Measurements from ENCODE around the gene FOXN1. TPM values are rescaled to one million over a fixed set of nuclear protein-coding genes. Genes with fewer than 3 reads are reported as not detected.

Gene FOXN1
- polyA plus RNA-seq, 1 of the 3 experiments (the other 2 are of a cell fraction): not detected

DNA sequence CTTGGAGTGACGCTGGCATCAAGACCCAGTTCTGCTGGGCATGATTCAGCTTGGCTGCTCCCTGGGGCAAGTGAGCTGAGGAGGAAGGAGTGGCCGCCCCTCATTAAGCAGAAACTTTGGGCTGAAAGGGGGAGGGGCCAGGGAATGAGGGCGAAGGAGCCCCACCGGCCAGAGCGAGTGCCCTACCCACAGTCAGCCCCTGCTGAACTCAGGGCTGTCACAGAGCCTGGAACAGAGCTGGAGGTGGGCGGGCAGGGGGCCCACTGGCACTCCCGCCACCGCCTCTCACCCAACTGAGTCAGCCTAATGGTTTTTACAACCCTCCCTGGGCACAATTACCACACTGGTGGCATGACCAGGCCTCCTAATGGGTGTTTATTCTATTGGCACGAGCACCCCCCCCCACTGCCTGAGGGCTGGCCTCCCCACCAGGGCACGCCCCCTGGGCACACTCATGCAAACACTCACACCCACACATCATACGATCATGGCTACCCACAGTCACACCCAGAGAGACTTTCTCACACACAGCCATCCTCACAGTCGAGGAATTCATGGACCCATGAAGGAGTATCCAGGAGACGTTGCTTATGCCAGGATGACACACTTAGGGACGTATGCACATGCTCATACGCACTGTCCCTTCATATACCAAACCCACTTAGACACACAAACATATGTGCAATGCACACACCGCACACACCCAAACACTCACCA lies 27.1 kb downstream of the FOXN1 start:
- no peaks in the 10 kb centered on the region for H3K36me3 ChIP-seq (replicated peaks in 1 of 2; ENCODE audit: control insufficient read depth in 1 of 2, insufficient read depth in 2 of 2, low read length in 1 of 2)
- no peak overlapping the region for H3K27ac ChIP-seq (ENCODE audit: low read depth in 2 of 2, low read length in 1 of 2)
- H3K4me2 ChIP-seq: no peak overlapping the region
- no peak overlapping the region for H2AFZ ChIP-seq (ENCODE audit: low read depth)
- H3K9me3 ChIP-seq: no peaks in the 10 kb centered on the region
- ChIA-PET CTCF (interaction anchor here (1.2 to 6.3 kb wide), 3 partner anchors 14 to 39 kb away, joined by 3 to 47 read pairs (median 6); no protein-coding TSS in a partner anchor), POLR2A (no interaction called here)
- H3K9me2 ChIP-seq: no peaks in the 10 kb centered on the region
- no peaks in the 10 kb centered on the region for H4K20me1 ChIP-seq (ENCODE audit: insufficient read depth)
- no peaks in the 10 kb centered on the region for H3K4me1 ChIP-seq (ENCODE audit: control insufficient read depth in 1 of 2, insufficient read depth in 2 of 2, low read depth in 1 of 2, low read length in 1 of 2)
- H3K27me3 ChIP-seq (ENCODE audit: insufficient read depth): peaks cover 10% of the 10 kb centered on the region; the same call in 1 of the 2 replicates
- H3K4me3 ChIP-seq (ENCODE audit: low read depth in 2 of 2, low read length in 1 of 2): no peak overlapping the region
- H3K79me2 ChIP-seq (ENCODE audit: insufficient read depth): no peaks in the 10 kb centered on the region
- DNase-seq: no peak
- WGBS (ENCODE audit: low lambda C conversion rate): 72% methylated on average over 16 of the region's 16 CpGs
- TF ChIP-seq FOXJ3 (CRISPR knock-in tag; IDR thresholded peaks at IDR 0.05): no peak
- TF ChIP-seq RXRA (IDR thresholded peaks at IDR 0.05; ENCODE audit: borderline replicate concordance, low read depth): no peak
- TF ChIP-seq GABPA (IDR thresholded peaks at IDR 0.05; ENCODE audit: low read depth): no peak
- no peak for TF ChIP-seq FOSL2 (IDR thresholded peaks at IDR 0.05; ENCODE audit: borderline replicate concordance, low read depth)
- TF ChIP-seq SIN3A (IDR thresholded peaks at IDR 0.05; ENCODE audit: borderline replicate concordance, low read depth, low read length): no peak
- TF ChIP-seq MEF2A (IDR thresholded peaks at IDR 0.05; ENCODE audit: borderline replicate concordance, low read depth): no peak
- no peak overlapping the region for H3K9ac ChIP-seq
- no peaks in the 10 kb centered on the region for H3F3A ChIP-seq (replicated peaks; ENCODE audit: insufficient read depth)

DNA sequence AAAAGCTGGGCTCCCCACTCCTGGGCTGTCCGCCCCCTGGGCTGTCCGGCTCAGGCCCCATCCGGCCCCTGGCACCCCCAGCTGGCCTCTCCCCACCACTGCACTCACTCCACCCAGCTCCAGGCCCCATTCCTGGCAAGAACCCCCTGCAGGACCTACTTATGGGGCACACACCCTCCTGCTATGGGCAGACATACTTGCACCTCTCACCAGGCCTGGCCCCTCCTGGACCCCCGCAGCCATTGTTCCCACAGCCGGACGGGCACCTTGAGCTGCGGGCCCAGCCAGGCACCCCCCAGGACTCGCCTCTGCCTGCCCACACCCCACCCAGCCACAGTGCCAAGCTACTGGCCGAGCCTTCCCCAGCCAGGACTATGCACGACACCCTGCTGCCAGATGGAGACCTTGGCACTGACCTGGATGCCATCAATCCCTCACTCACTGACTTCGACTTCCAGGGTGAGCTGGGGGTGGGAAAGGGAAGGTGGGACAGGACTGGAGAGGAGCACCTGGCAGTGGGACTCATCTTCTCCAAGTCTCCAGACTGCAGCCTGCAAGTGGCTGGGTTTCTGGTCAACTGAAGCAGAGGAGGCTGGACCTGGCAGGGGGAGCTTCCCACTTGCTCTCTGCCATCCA lies 28.7 kb downstream of the FOXN1 start:
- no peak overlapping the region for H2AFZ ChIP-seq (ENCODE audit: low read depth)
- no peaks in the 10 kb centered on the region for H3K36me3 ChIP-seq (replicated peaks in 1 of 2; ENCODE audit: control insufficient read depth in 1 of 2, insufficient read depth in 2 of 2, low read length in 1 of 2)
- TF ChIP-seq, protein P1, sequence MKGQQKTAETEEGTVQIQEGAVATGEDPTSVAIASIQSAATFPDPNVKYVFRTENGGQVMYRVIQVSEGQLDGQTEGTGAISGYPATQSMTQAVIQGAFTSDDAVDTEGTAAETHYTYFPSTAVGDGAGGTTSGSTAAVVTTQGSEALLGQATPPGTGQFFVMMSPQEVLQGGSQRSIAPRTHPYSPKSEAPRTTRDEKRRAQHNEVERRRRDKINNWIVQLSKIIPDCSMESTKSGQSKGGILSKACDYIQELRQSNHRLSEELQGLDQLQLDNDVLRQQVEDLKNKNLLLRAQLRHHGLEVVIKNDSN (IDR thresholded peaks at IDR 0.05; ENCODE audit: borderline replicate concordance, low read depth): no peak
- TF ChIP-seq EZH2phosphoT487 (IDR thresholded peaks at IDR 0.05; ENCODE audit: borderline replicate concordance, low read depth) (no peak), POLR2AphosphoS5 (IDR thresholded peaks at IDR 0.05; ENCODE audit: low read depth, low read length) (no peak), GATA2 (CRISPR knock-in tag; IDR thresholded peaks at IDR 0.05) (no peak), RFX5 (IDR thresholded peaks at IDR 0.05; ENCODE audit: low read length) (no peak), MEF2A (IDR thresholded peaks at IDR 0.05; ENCODE audit: borderline replicate concordance, low read depth) (no peak), JUND (IDR thresholded peaks at IDR 0.05) (no peak), GABPA (IDR thresholded peaks at IDR 0.05; ENCODE audit: low read depth) (no peak), MXI1 (IDR thresholded peaks at IDR 0.05; ENCODE audit: low read depth, low read length) (no peak), TCF12 (IDR thresholded peaks at IDR 0.05) (no peak), ELF1 (IDR thresholded peaks at IDR 0.05) (no peak), FOSL2 (IDR thresholded peaks at IDR 0.05; ENCODE audit: borderline replicate concordance, low read depth) (no peak), RXRA (IDR thresholded peaks at IDR 0.05; ENCODE audit: borderline replicate concordance, low read depth) (no peak), TEAD4 (IDR thresholded peaks at IDR 0.05; ENCODE audit: borderline replicate concordance, insufficient read depth) (no peak), RAD21 (IDR thresholded peaks at IDR 0.05; ENCODE audit: low read length) (no peak), FOXM1 (IDR thresholded peaks at IDR 0.05; ENCODE audit: low read depth) (no peak)
- TF ChIP-seq, protein P2, sequence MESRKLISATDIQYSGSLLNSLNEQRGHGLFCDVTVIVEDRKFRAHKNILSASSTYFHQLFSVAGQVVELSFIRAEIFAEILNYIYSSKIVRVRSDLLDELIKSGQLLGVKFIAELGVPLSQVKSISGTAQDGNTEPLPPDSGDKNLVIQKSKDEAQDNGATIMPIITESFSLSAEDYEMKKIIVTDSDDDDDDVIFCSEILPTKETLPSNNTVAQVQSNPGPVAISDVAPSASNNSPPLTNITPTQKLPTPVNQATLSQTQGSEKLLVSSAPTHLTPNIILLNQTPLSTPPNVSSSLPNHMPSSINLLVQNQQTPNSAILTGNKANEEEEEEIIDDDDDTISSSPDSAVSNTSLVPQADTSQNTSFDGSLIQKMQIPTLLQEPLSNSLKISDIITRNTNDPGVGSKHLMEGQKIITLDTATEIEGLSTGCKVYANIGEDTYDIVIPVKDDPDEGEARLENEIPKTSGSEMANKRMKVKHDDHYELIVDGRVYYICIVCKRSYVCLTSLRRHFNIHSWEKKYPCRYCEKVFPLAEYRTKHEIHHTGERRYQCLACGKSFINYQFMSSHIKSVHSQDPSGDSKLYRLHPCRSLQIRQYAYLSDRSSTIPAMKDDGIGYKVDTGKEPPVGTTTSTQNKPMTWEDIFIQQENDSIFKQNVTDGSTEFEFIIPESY (IDR thresholded peaks at IDR 0.05; ENCODE audit: borderline replicate concordance, low read depth): no peak
- TF ChIP-seq, protein P3, sequence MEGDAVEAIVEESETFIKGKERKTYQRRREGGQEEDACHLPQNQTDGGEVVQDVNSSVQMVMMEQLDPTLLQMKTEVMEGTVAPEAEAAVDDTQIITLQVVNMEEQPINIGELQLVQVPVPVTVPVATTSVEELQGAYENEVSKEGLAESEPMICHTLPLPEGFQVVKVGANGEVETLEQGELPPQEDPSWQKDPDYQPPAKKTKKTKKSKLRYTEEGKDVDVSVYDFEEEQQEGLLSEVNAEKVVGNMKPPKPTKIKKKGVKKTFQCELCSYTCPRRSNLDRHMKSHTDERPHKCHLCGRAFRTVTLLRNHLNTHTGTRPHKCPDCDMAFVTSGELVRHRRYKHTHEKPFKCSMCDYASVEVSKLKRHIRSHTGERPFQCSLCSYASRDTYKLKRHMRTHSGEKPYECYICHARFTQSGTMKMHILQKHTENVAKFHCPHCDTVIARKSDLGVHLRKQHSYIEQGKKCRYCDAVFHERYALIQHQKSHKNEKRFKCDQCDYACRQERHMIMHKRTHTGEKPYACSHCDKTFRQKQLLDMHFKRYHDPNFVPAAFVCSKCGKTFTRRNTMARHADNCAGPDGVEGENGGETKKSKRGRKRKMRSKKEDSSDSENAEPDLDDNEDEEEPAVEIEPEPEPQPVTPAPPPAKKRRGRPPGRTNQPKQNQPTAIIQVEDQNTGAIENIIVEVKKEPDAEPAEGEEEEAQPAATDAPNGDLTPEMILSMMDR (IDR thresholded peaks at IDR 0.05): no peak
- TF ChIP-seq, protein P4, sequence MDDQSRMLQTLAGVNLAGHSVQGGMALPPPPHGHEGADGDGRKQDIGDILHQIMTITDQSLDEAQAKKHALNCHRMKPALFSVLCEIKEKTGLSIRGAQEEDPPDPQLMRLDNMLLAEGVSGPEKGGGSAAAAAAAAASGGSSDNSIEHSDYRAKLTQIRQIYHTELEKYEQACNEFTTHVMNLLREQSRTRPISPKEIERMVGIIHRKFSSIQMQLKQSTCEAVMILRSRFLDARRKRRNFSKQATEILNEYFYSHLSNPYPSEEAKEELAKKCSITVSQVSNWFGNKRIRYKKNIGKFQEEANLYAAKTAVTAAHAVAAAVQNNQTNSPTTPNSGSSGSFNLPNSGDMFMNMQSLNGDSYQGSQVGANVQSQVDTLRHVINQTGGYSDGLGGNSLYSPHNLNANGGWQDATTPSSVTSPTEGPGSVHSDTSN (IDR thresholded peaks at IDR 0.05): no peak
- POLR2A ChIA-PET: no interaction called here
- H3K79me2 ChIP-seq (ENCODE audit: insufficient read depth): no peaks in the 10 kb centered on the region
- H3K27ac ChIP-seq (ENCODE audit: low read depth in 2 of 2, low read length in 1 of 2): no peak overlapping the region
- H3K9me2 ChIP-seq: no peaks in the 10 kb centered on the region
- no peaks in the 10 kb centered on the region for H3K4me1 ChIP-seq (ENCODE audit: control insufficient read depth in 1 of 2, insufficient read depth in 2 of 2, low read depth in 1 of 2, low read length in 1 of 2)
- H3F3A ChIP-seq (replicated peaks; ENCODE audit: insufficient read depth): no peaks in the 10 kb centered on the region
- no peak overlapping the region for H3K4me3 ChIP-seq (ENCODE audit: low read depth in 2 of 2, low read length in 1 of 2)
- peaks cover 10% of the 10 kb centered on the region; the same call in 1 of the 2 replicates for H3K27me3 ChIP-seq (ENCODE audit: insufficient read depth)
- no peak overlapping the region for H3K4me2 ChIP-seq
- 59% methylated on average over 11 of the region's 11 CpGs for WGBS (ENCODE audit: low lambda C conversion rate)
- no peak for DNase-seq
- CTCF ChIA-PET: interaction anchor here (0.9 to 7.9 kb wide), 5 partner anchors 12 to 91 kb away, joined by 3 to 117 read pairs (median 3); no protein-coding TSS in a partner anchor
- H3K9me3 ChIP-seq: no peaks in the 10 kb centered on the region
- H4K20me1 ChIP-seq (ENCODE audit: insufficient read depth): no peaks in the 10 kb centered on the region
- no peak overlapping the region for H3K9ac ChIP-seq
